GM18520 (cell line): ENCODE measurements around the gene AIFM1.
A peak's percentile ranks its signal among the peaks of the same experiment; 100 is the strongest.

ENCODE experiments used
- ATAC-seq: cut with Tn5 transposase; IDR thresholded peaks from one replicate; pipeline ENCODE4 v1.9.1; 2021; ENCODE audit not compliant: unreplicated experiment

Gene AIFM1

DNA sequence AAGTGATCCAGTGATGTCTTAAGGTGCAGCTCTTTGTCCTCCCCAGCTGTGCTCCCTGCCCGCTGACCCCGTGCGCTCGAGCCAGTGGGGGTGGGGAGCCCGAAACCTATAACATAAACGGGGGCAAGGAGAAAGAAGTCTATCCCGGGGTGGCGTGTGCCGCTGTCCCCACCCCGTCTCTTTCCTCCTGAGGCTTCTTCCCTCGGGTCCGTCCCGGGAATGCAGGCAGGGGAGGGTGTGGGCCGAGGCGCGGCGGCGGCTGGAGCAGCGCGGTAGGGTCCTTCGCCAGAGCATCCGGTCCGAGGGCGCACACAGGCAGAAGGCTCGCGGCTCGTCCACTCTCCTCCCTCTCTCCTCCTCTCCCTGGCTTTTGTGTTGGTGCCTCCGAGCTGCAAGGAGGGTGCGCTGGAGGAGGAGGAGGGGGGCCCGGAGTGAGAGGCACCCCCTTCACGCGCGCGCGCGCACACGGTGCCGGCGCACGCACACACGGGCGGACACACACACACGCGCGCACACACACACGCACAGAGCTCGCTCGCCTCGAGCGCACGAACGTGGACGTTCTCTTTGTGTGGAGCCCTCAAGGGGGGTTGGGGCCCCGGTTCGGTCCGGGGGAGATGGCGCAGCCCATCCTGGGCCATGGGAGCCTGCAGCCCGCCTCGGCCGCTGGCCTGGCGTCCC lies 5.9 kb upstream of the AIFM1 start, which contains the start of gene RAB33A:
Gene RAB33A (plus strand): TSS at position 517 of the 681 bp plus-strand sequence. CDS start 101 bp downstream, at position 618.
- ATAC-seq = no peak

DNA sequence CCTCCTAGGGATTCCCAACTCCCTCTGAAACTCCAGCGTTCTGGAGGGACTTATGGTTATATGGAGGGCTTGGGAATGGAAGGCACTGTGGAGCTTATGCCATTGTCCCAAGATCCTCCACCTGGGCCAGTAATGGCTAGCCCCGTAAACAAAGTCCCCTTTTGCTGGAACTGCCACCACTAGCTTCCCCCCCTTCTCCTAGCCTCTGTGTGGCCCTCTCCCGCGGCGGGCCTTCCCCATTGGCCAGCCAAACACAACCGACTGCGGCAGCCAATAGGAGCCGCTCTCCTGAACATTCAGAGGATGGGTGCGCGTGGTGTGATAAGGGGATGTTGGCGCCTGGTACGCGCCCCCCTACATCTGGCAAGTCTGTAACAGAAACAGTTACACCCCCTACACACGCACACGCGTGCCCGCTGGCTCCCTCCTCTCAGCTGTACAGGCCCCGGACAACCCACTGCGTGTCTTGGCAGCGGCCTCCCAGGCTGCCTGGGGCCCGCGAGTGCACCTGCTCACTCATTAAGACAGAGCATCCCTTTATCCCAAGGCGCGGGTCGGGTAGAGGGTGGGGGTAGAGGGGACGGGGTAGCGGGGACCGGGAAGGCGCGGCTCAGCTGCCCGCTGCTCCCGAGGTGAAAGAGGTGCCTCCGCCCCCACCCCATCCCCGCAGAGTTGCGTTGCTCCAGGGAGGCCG lies 5.3 kb upstream of the AIFM1 start:
- peak; percentile 51 for ATAC-seq

DNA sequence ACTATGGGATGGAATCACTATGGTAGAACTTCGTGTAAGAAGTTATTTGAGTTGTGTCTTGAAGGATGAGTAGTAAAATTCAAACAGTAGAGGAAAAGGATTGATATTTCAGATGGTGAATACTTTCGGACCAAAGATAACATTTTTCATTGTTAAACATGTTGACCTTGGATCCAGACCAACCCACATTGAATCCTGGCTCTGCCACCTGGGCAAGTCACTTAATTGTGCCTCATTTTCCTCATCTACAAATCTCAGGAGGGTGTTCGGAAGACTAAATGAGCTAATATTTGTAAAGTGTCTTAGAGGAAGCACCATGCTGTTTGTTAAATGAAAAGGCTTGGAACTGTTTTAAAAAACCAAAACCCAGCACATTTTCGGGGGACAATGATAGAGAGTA lies 1.4 kb upstream of the AIFM1 start:
- no peak for ATAC-seq

DNA sequence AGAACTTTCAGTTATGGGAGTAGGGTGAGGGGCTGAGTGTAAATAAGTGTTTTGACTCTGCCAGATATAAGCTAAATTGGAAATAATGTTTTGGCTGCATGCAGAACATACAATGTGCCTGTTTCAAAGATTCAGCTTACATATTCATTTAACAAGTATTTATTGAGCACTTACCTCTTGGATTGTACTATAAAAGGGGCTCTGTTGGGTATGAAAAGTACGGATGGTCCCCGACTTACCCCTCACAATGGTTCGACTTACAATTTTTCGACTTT lies 799 bp upstream of the AIFM1 start:
- ATAC-seq = no peak

DNA sequence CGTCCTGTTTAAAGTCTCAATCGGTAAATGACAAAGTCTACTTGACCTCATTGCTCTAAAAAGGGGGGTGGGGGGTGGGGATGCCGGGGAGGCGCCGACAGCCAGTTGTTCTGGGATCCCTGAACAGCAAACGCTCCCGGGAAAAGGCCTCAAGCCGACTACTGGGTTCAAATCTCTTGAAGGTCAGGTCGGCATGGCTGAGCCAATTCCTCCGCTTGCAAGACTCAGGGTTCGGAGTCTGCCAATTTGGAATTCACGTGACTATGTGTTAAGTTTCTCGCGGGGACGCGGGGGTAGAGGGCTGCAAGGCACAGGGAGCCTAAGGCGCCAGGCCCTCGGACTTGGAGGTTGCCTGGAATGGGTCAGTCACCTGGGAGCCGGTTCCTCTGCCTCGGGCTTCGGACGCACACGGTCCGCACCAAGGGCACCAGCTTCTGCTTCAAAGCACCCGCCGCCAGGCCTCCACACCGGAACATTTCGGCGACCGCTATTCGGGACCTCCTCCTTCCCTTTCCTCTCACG lies 399 bp downstream of the AIFM1 start:
- ATAC-seq = no peak

DNA sequence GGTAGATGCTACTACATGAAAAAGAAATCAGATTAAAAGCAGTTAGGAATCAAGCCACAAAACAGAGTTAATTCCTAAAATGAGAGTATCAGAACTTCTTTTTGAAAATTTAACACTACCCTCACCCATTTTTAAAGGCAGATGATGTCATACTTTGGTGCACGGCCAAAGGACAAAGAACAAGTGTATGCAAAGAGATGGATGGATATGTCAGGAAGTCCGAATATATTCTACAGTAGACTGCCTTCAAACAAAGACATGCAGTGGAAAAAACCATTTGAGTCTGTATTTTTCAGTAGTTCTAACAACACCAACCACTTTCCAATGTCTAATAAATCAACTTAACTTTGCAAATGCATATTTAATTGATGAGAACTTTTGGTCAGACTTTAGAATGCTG lies 2.2 kb downstream of the AIFM1 start:
- no peak for ATAC-seq

DNA sequence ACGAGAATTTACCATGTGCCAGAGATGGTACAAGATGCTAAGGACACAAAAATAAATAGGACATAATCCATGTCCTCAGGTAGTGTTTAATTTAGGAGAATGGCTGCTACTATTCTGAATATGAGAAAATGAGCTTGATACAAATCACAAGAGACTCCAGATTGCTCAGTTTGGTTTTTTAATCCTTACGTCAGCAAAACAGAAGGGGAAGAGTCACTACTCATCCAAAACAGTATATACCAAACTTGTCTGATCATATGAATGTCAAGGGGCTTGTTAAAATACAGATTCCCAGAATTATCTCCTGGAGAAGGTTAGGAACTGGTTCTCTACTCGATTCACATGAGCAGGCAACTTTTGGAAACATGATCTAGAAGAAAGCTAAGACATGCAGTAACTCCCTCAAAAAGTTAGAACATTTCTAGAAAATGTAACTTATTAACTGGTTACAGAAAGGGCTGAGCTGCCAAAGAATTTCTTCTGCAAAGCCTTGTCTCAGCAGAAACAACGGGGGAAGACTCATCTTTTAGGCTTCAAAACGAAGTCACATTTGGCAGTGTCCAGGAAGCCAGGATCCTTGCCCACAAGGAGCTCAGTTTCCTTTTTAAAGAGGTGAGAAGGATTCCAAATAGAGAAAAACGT lies 3.4 kb downstream of the AIFM1 start:
- no peak for ATAC-seq

DNA sequence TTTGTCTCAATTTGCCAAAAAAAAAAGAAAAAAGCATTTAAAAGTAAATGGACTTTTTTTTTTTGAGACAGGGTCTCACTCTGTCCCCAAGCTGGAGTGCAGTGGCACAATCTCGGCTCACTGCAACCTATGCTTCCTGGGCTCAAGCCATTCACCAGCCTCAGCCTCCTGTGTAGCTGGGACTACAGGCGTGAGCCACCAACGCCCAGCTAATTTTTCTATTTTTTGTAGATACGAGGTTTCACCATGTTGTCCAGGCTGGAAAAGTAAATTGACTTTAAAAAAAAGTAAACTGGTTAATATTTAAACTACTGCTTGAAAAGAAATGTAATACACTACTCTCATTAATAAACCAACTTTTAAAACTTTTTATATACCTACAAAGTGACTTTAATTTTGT lies 5.9 kb downstream of the AIFM1 start:
- ATAC-seq = no peak

DNA sequence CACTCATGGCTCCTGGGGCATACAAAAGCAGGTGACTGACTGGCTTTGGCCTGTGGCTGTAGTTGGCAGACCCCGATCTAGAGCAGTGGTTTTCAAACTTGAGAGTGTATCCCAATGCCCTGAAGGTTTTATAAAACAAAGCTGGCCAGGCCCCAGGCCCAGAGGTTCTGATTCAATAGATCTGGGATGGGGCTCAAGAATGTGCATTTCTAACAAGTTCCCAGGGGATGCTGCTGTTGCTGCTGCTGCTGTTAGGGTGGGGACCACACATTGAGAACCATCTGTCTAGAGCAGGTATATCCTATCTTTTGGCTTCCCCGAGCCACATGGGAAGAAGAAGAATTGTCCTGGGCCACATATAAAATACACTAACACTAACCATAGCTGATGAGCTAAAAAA lies 7.3 kb downstream of the AIFM1 start:
- no peak for ATAC-seq

DNA sequence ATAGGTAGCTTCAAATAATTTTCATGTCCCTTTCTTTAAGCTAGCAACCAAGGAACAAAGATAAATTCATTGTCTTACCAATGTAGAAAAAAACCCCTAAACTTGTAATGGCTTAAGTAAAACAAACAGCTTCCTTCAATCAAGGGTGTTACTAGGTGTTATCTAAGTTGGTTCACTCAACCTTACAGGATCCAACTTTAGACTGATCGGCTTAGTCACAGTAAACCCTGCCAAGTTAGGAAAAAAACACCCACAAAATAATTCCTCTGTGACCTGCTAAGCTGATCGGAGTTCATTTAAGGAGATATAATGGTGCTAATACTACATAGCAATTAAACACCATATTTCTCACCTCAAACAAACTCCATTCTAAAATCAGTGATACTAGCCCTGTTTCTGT lies 10.1 kb downstream of the AIFM1 start:
- no peak for ATAC-seq

DNA sequence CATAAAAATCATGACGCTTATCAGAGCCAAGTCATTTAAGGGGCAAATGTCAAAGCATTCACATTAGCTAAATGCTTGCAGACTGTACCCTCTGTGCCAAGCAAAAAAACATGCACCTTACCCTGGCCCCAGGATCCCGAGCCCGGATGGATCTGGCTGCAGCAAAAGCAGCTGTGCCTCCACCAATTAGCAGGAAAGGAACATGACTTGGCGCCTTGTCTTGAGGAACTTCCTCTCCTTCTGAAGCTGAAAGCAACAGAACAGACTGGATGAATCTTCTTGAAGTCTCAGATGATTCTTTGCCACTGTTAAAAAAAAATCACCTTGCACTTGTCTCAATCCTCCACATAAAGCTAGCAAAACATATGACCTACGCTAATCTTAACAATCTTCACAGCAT lies 18.0 kb downstream of the AIFM1 start:
- ATAC-seq = no peak

DNA sequence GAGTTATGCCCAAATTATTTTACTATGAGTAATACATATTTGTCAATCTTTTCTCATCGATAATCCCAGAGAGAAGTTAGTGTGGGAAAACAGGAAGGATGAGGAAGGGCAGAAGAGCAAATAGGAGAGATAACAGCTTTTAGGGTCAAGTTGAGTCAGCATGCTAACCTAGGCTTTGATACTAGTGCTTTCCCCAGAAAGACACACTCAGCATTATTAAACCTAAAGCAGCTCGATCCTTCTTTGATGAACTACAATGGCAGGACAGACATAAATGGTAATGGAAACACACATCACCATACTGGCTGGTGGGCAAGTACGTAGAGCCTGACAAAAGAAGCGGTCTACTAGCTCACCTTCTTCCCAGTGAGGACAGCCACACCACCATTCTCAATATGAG lies 20.5 kb downstream of the AIFM1 start:
- ATAC-seq = no peak

DNA sequence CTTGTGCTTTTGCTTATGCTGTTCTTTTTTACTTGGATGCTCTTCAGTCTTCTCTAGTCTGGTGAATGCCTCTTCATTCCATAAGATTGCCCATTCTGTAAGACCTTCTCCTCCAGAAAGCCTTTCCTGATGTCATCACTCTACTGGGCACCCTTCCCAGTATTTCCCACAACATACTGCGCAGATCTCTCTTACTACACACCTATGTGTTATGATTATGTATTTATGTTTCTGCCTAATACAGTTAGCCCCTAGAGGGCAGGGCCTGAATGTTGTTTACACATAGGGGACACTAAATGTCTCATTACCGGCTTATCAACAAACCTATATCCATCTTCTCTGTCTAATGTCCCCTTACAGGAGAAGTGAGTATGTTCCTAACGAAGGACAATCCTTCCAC lies 21.1 kb downstream of the AIFM1 start:
- no peak for ATAC-seq

DNA sequence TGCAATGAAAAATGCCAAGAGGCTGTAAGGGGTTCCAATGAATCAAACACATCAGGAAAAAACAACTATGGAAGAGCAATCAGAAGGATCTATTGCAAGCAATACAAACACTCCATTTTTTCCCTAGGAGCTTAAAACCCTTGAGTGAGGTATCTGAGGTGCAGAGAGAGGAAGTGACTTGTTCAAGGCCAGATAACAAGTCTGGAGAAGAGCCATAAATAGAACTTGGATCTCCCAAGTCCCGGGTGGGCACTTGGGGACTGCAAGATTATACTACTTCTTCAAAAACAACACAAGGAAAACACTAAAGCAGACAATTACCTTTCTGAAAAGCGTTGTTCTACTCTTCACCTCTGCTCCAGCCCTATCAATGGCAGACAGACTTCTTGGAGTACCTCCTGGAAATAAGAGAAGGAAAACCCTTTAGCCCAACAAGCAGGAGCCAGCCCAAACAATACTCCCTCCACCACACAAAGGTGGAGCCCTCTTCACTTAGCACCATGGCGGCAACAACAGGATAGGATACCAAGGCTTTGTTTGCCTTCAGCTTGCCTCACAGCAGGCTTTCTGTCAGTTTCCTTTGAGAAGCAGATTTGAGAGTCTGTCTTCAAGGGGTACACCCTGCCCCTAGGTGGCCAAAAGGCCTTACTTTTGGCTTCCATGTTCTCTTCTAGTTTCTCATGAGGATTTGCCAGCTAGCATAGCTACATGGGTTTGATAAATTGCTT lies 26.0 kb downstream of the AIFM1 start:
- no peak for ATAC-seq

DNA sequence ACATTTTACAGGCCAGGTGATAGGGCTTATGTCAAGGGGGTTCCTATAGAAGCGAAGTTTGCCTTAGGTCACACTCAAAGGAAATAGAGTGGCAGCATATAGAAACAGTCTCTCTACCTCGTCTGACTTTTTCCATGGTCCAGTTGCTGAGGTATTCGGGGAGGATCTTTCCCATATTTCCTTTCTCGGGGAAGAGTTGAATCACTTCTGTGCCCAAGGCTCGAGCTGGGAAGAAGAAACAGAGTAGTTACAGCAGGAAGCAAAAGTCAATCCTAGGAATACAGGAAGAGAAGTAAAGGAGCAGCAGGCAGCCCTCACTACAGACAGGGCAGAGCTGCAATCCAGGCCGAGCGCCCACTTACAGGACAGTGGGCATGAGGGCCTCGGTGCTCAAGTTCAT lies 28.7 kb downstream of the AIFM1 start:
- ATAC-seq = no peak

DNA sequence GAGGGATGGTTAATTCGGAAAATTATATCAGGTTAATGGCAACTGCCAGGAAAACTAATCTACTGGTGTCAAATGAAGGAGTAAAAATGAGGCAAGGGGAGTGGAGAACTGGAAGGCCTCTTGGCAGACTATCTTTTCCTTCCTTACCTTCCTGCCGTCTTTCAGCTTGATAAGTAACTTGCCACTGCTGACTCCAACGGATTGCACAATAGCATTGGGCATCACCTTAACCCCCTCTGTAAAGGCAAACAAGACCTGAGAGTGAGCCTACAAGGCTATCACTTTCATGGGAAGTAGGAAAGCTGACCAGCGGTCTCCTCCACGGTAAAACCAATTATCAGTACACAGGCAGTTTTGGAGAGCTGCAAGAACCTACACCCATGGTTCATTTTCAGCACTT lies 29.1 kb downstream of the AIFM1 start:
- no peak for ATAC-seq

DNA sequence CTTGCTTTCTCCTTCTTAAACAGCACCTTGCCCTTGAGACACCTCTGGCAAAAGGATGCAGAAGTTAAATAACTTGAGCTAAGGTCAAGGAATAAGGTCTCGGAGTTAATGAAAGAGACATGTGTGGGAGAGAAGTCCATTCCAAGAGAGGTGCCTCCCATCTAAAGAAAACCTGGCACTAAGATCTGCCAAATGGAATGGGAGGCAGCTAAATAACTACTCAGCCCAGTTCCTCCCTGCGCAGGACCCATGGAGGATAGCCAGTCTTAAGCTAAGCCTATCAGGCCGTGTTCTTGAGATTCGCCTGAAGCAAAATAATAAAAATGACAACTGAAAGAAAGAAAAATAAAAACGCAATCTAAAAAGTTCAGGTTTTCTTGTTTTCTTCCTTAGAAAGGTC lies 34.7 kb downstream of the AIFM1 start:
- ATAC-seq = no peak

DNA sequence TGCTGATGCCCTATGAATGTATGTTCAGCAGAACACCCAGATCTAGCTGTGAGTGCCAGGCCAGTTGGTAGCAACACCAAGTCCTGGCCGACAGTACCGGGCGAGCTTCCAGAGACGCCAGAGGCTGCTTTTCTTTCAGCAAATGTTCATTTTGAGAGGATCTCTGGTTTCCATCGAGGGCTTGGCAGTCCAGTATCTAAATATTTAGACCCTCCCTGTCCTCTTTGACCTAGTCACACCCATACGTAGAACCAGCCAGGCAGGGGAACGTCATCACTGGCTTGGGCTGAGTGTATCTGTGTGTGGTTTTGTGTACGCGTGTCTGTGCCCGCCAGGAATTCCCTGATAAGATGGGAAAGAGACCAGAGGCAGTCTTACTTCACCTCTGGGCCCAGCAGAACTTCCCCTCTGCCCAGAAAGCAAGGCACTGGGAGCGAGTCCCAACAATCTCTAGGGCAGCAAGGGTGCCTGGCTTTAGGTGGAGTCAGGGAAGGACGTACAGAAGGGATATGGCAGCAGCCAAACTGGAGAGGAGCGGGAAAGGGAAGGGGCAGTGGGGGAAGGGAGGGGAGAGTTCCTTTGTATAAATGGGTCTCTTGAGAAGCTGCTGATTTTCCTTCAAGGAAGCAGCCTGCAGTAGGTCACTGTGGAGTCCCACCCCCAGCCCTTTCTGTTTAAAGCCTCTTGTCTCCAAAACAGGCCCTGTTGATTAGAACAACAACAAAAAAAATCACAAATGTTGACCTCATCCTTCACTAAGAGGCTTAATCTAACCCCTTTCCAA lies 40.4 kb downstream of the AIFM1 start:
- no peak for ATAC-seq

DNA sequence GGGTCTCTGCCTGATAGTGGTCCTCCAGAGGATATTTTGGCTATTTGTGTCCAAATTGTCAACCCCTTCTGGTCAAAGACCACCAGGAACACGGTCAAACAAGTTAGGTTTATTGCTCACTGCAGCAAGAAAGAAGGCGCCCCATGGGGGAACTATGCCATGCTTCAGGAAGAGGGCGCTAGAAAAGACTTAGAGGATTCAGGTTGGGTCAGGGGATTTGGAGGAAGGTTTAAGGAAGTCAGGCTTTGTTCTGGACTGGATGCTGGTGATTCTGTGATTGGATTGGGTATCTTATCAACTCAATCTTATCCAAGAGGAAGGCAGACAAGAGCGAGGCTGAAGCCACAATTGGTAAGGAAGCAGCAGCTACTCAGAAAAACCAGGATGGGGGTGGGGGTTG lies 41.1 kb downstream of the AIFM1 start:
- no peak for ATAC-seq

DNA sequence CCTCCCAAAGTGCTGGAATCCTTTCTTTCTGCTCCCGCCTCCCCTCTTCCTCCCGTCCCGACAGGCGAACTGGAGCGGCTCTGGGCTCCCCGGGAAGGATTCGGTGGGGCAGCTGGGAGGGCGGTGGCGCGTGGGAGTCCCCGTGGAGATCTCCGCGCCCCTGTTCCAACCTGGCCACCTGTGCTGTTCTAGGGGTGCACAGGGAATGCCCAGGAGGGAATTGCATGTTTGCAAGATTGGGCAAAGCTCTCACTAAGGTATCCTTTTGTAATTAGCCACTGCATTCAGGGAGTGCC lies 44.2 kb downstream of the AIFM1 start:
- ATAC-seq = no peak
